IMR-90 (cell line): ENCODE results near the gene BDNF. TPM values are rescaled to one million over a fixed set of nuclear protein-coding genes. Genes with fewer than 3 reads are reported as not detected.
A peak's percentile ranks its signal among the peaks of the same experiment; 100 is the strongest.

ENCODE experiments used
- ATAC-seq: fragments of 200-7000 bp; cut with Tn5 transposase; 2 replicates; pipeline ENCODE4 v1.9.1; 2020; ENCODE audit warnings: low read depth, mild to moderate bottlenecking, moderate library complexity
- BruUV-seq: library from RNA; stranded (reverse); fragments of 400-500 nt; replicated peaks from 2 replicates; lab custom pipeline; 2021; lab: Mats Ljungman, UMichigan
- CTCF ChIA-PET: fragments of 300-600 bp; formaldehyde crosslinking; extraction: SDS; loops from one replicate; lab custom pipeline; 2021; ENCODE audit warnings: antibody characterized with exemption; lab: Yijun Ruan, JAX
- POLR2A ChIA-PET: fragments of 300-600 bp; sonication (Branson Sonifier 250); formaldehyde crosslinking; loops from one replicate; lab custom pipeline; 2022; ENCODE audit warnings: antibody characterized with exemption; ENCODE audit not compliant: unreplicated experiment; lab: Charles Lee
- DNase-seq: peaks from one replicate; pipeline ENCODE4 v3.0.0; 2013
- H2AFZ ChIP-seq: replicated peaks from 2 replicates; pipeline ENCODE3; 2013; ENCODE audit warnings: low read length, mild to moderate bottlenecking; ENCODE audit not compliant: poor library complexity
- H2AK5ac ChIP-seq: 2 replicates; pipeline ENCODE4 v1.6.1; 2013; ENCODE audit warnings: low read depth, low read length, inconsistent platforms
- H2AK9ac ChIP-seq: replicated peaks from 2 replicates; pipeline ENCODE3; 2013; ENCODE audit warnings: mild to moderate bottlenecking, low read depth, low read length, moderate library complexity; ENCODE audit not compliant: poor library complexity
- H2BK120ac ChIP-seq: 2 replicates; pipeline ENCODE4 v1.6.1; 2013; ENCODE audit warnings: low read depth, low read length, inconsistent platforms
- H2BK15ac ChIP-seq: 3 replicates; pipeline ENCODE4 v1.6.1; 2013; ENCODE audit warnings: low read depth, low read length, inconsistent platforms
- H2BK20ac ChIP-seq: 2 replicates; pipeline ENCODE4 v1.6.1; 2013; ENCODE audit warnings: low read depth, mild to moderate bottlenecking, inconsistent platforms, low read length, moderate library complexity
- H2BK5ac ChIP-seq: 2 replicates; pipeline ENCODE4 v1.6.1; 2013; ENCODE audit warnings: mild to moderate bottlenecking, low read depth, low read length, inconsistent platforms; ENCODE audit not compliant: poor library complexity, severe bottlenecking
- H3K14ac ChIP-seq: replicated peaks from 2 replicates; pipeline ENCODE4 v1.6.1; 2013; ENCODE audit warnings: low read depth, low read length, inconsistent platforms
- H3K18ac ChIP-seq: 2 replicates; pipeline ENCODE4 v1.6.1; 2013; ENCODE audit warnings: low read depth, low read length, control low read depth
- H3K23ac ChIP-seq: 2 replicates; pipeline ENCODE4 v1.6.1; 2013; ENCODE audit warnings: low read depth, low read length, inconsistent platforms
- H3K27ac ChIP-seq: 2 replicates; pipeline ENCODE4 v1.5.1; 2013; ENCODE audit warnings: mild to moderate bottlenecking, control low read depth, low read length; ENCODE audit not compliant: insufficient read depth
- H3K27me3 ChIP-seq: 2 replicates; pipeline ENCODE4 v1.6.1; 2013; ENCODE audit warnings: low read length; ENCODE audit not compliant: control insufficient read depth, insufficient read depth
- H3K36me3 ChIP-seq: 2 replicates; pipeline ENCODE4 v1.6.1; 2013; ENCODE audit warnings: low read length, mixed read lengths; ENCODE audit not compliant: control insufficient read depth, insufficient read depth
- H3K4ac ChIP-seq: 2 replicates; pipeline ENCODE4 v1.6.1; 2013; ENCODE audit warnings: low read depth, low read length, inconsistent platforms
- H3K4me1 ChIP-seq: 2 replicates; pipeline ENCODE4 v1.6.1; 2013; ENCODE audit warnings: low read length, mixed read lengths; ENCODE audit not compliant: control insufficient read depth, insufficient read depth
- H3K4me2 ChIP-seq: 2 replicates; pipeline ENCODE4 v1.6.1; 2013; ENCODE audit warnings: low read depth, mild to moderate bottlenecking, control low read depth, low read length, moderate library complexity
- H3K4me3 ChIP-seq: 2 replicates; pipeline ENCODE4 v1.5.1; 2013; ENCODE audit warnings: low read depth, mild to moderate bottlenecking, control low read depth, low read length, moderate library complexity; ENCODE audit not compliant: insufficient read depth
- H3K56ac ChIP-seq: 2 replicates; pipeline ENCODE4 v1.6.1; 2013; ENCODE audit warnings: low read length, inconsistent platforms; ENCODE audit not compliant: insufficient read depth; ENCODE audit errors: extremely low read depth
- H3K79me1 ChIP-seq, 2 experiments: 2 replicates each; pipeline ENCODE4 v1.6.1; 2013; ENCODE audit warnings: low read length in 2 of 2, inconsistent platforms in 1 of 2, low read depth in 1 of 2
- H3K9ac ChIP-seq: 2 replicates; pipeline ENCODE4 v1.6.1; 2013; ENCODE audit warnings: low read depth, low read length, control low read depth
- H3K9me1 ChIP-seq: 2 replicates; pipeline ENCODE4 v1.6.1; 2013; ENCODE audit warnings: low read length, inconsistent platforms; ENCODE audit not compliant: insufficient read depth
- H3K9me3 ChIP-seq: 2 replicates; pipeline ENCODE4 v1.6.1; 2013; ENCODE audit warnings: low read length; ENCODE audit not compliant: control insufficient read depth, insufficient read depth
- H4K20me1 ChIP-seq: 2 replicates; pipeline ENCODE4 v1.6.1; 2013; ENCODE audit warnings: low read length, inconsistent platforms; ENCODE audit not compliant: insufficient read depth
- H4K5ac ChIP-seq: 2 replicates; pipeline ENCODE4 v1.6.1; 2013; ENCODE audit warnings: mild to moderate bottlenecking, low read depth, low read length, control low read depth
- H4K8ac ChIP-seq, 2 experiments: 2 replicates each; pipeline ENCODE4 v1.6.1; 2013; ENCODE audit warnings: low read depth in 2 of 2, low read length in 2 of 2, control low read depth in 1 of 2, inconsistent platforms in 1 of 2
- H4K91ac ChIP-seq: 2 replicates; pipeline ENCODE4 v1.6.1; 2013; ENCODE audit warnings: low read depth, low read length, inconsistent platforms; ENCODE audit not compliant: insufficient read depth
- FOS ChIP-seq: fragments of 150-350 bp; IDR thresholded peaks from 2 replicates; pipeline ENCODE4 v1.6.1; 2016; ENCODE audit warnings: low read depth, low read length
- MAZ ChIP-seq: IDR thresholded peaks from 2 replicates; pipeline ENCODE4 v1.6.1; 2012; ENCODE audit warnings: low read depth, mild to moderate bottlenecking, low read length, improper control_type of control experiment, moderate library complexity, borderline replicate concordance
- NFE2L2 ChIP-seq: fragments of 150-350 bp; IDR thresholded peaks from 2 replicates; pipeline ENCODE4 v1.6.1; 2016; ENCODE audit warnings: low read depth, mild to moderate bottlenecking, low read length
- POLR2A ChIP-seq: IDR thresholded peaks from 2 replicates; pipeline ENCODE4 v1.6.1; 2012; ENCODE audit warnings: mild to moderate bottlenecking, low read depth, low read length
- RCOR1 ChIP-seq: IDR thresholded peaks from 2 replicates; pipeline ENCODE4 v1.6.1; 2012; ENCODE audit warnings: mild to moderate bottlenecking, low read length, improper control_type of control experiment; ENCODE audit not compliant: insufficient replicate concordance
- RFX5 ChIP-seq: IDR thresholded peaks from 2 replicates; pipeline ENCODE4 v1.8.0; 2012; ENCODE audit warnings: low read depth, mild to moderate bottlenecking, low read length, moderate library complexity
- SMC3 ChIP-seq: fragments of 150-350 bp; IDR thresholded peaks from 2 replicates; pipeline ENCODE4 v1.6.1; 2016; ENCODE audit warnings: low read depth, mild to moderate bottlenecking, antibody characterized with exemption, low read length, moderate library complexity
- WGBS, 2 experiments: methylation state at CpG; one replicate each; pipeline versions ENCODE4 v1.1.5 to v1.1.7; 2013; ENCODE audit warnings: missing lambda C conversion rate in 2 of 2; ENCODE audit not compliant: insufficient read length in 1 of 2; ENCODE audit errors: extremely low coverage in 2 of 2; 5-methylcytosine and 5-hydroxymethylcytosine counted together
- dilution Hi-C: fragments of 300-500 bp; cut with HindIII; formaldehyde crosslinking; loops from one replicate; pipeline ENCODE4 v1.14.3; 2018; ENCODE audit warnings: low sequenced_read_pairs; ENCODE audit not compliant: unreplicated experiment
- in situ Hi-C: fragments of 300-500 bp; cut with MboI; formaldehyde crosslinking; loops from 3 replicates; pipeline ENCODE4 v1.14.3; 2019; ENCODE audit warnings: low sequenced_read_pairs, inconsistent platforms, mixed read lengths
- intact Hi-C: fragments of 100-400 bp; cut with micrococcal nuclease; formaldehyde crosslinking; loops from 2 replicates; pipeline ENCODE4 v1.10.0; 2022
- polyA plus RNA-seq, 3 experiments: library from polyadenylated mRNA; depleted of rRNA; stranded (reverse); fragments of >200 nt; gene quantifications; 2 replicates each; pipeline ENCODE4 v1.2.3, GENCODE V29; 2012; ENCODE audit warnings: low replicate concordance in 1 of 3
- total RNA-seq: library from RNA; depleted of rRNA; stranded (reverse); fragments of >200 nt; gene quantifications from 2 replicates; pipeline ENCODE4 v1.2.3, GENCODE V29; 2012

BDNF gene
- total and polyA plus RNA-seq, 2 of the 4 experiments (the other 2 are of a cell fraction), result 94.8 to 152 TPM

GRCh38 chr11:27612932-27613880 lies 87.0 kb downstream of the BDNF start:
- H4K5ac ChIP-seq, result no peak overlapping the region
- no peak overlapping the region for H3K56ac ChIP-seq
- dilution Hi-C loops (no loop called here), in situ Hi-C loops (no loop called here), intact Hi-C loops (no loop called here)
- H3K9ac ChIP-seq, result no peak overlapping the region
- no peaks in the 10 kb centered on the region for H3K9me1 ChIP-seq
- H2BK5ac ChIP-seq, result no peak overlapping the region
- no peak overlapping the region for H3K4me3 ChIP-seq
- H3K4ac ChIP-seq, result no peak overlapping the region
- H3K9me3 ChIP-seq, result no peaks in the 10 kb centered on the region
- H2AK9ac ChIP-seq, result no peak overlapping the region
- no peaks in the 10 kb centered on the region for H4K20me1 ChIP-seq
- peak overlapping the region; percentile 25 for H2AFZ ChIP-seq
- no peak overlapping the region; the same call in 1 of the 2 replicates for H2BK20ac ChIP-seq
- no peaks in the 10 kb centered on the region for H3K79me1 ChIP-seq
- no peak overlapping the region for H3K27ac ChIP-seq
- H3K14ac ChIP-seq, result 0 out of 2 replicates have a peak overlapping the region, but pooled peaks have one; percentile 28
- POLR2A ChIA-PET, result no interaction called here
- H3K27me3 ChIP-seq, result no peaks in the 10 kb centered on the region
- H2BK15ac ChIP-seq, result no peak overlapping the region
- H4K91ac ChIP-seq, result no peak overlapping the region
- no peak overlapping the region for H3K18ac ChIP-seq
- no peak overlapping the region for H4K8ac ChIP-seq
- peak overlapping the region; percentile 29; the same call in 1 of the 2 replicates for H3K4me2 ChIP-seq
- TF ChIP-seq SMC3 (no peak), FOS (no peak), POLR2A (no peak), MAZ (no peak), RFX5 (no peak), RCOR1 (no peak), NFE2L2 (no peak)
- H3K4me1 ChIP-seq, result peaks cover 2% of the 10 kb centered on the region
- CTCF ChIA-PET, result interaction anchor here (0.7 kb wide), 1 partner anchor 94 kb away, joined by 3 read pairs; no protein-coding TSS in a partner anchor
- no peak overlapping the region for H3K23ac ChIP-seq
- H3K36me3 ChIP-seq, result no peaks in the 10 kb centered on the region
- no TSS peak for BruUV-seq
- DNase-seq (peak; percentile 40), ATAC-seq (peak; percentile 42)
- H2AK5ac ChIP-seq, result no peak overlapping the region
- no CpG with 5 or more reads among the region's 9 CpGs for WGBS, 2 experiments
- H2BK120ac ChIP-seq, result no peak overlapping the region
